ENCODE results near the gene GDI2.

DNA sequence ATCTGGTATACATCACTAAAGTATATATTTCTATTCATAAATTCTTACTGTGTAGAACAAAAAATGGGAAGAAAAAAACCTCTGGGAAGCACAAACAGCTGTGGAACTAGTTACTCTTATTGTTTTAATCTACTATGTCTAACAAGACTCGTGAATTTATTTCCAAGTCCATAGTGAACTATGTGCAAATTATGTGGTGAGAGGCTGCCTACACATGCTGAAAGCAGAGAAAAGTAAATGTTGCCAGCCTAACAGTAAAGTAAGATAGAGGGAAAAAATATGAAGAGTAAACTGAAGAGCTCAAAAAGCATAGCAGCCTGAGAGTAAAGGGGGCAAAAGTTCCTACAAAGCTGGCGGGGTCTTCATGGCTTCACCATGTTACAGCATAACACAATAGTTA is 3.0 kb downstream of the GDI2 start:
- TF ChIP-seq, protein P1, sequence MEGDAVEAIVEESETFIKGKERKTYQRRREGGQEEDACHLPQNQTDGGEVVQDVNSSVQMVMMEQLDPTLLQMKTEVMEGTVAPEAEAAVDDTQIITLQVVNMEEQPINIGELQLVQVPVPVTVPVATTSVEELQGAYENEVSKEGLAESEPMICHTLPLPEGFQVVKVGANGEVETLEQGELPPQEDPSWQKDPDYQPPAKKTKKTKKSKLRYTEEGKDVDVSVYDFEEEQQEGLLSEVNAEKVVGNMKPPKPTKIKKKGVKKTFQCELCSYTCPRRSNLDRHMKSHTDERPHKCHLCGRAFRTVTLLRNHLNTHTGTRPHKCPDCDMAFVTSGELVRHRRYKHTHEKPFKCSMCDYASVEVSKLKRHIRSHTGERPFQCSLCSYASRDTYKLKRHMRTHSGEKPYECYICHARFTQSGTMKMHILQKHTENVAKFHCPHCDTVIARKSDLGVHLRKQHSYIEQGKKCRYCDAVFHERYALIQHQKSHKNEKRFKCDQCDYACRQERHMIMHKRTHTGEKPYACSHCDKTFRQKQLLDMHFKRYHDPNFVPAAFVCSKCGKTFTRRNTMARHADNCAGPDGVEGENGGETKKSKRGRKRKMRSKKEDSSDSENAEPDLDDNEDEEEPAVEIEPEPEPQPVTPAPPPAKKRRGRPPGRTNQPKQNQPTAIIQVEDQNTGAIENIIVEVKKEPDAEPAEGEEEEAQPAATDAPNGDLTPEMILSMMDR (IDR thresholded peaks at IDR 0.05): no peak
- no peak for TF ChIP-seq POLR2A (IDR thresholded peaks at IDR 0.05)

Data from uterus (tissue), 2 donors.